ENCODE results near the gene MED29.

The MED29 gene

DNA sequence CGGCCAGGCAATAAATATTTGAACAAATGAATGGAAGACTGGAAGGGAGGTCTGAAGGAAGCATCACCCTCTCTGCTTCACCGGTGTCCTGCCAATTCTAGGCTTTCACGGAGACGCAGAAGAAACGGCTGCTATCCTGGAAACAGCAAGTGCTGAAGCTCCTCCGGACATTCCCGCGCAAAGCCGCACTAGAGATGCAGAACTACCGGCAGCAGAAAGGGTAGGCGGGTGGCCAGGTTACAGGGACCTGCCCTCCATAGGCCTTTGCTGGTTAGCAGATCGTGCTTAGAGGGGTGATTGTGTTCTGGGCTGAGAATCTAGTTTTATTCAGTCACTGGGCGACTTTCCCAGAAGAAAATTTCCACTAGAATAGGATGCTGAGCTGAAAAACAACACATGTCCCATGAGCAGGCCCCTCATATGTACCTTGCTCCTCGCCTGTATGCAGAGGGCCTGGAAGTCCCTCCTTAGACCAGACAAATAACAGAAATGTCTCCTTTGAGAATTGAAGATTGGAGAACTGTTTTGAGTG, 11.2 kb upstream of the MED29 start:
- H3K9me3 ChIP-seq: no peaks in the 10 kb centered on the region
- no peak overlapping the region for H3K27ac ChIP-seq
- peaks cover 99% of the 10 kb centered on the region for H3K36me3 ChIP-seq
- H3K27me3 ChIP-seq: no peaks in the 10 kb centered on the region
- no peak overlapping the region for H3K4me3 ChIP-seq (ENCODE audit: low read depth in 1 of 2, low read length in 1 of 2)
- H3K4me1 ChIP-seq (ENCODE audit: control insufficient read depth in 1 of 2, insufficient read depth in 1 of 2, low read depth in 1 of 2, low read length in 1 of 2): no peaks in the 10 kb centered on the region
- TF ChIP-seq, protein P1, sequence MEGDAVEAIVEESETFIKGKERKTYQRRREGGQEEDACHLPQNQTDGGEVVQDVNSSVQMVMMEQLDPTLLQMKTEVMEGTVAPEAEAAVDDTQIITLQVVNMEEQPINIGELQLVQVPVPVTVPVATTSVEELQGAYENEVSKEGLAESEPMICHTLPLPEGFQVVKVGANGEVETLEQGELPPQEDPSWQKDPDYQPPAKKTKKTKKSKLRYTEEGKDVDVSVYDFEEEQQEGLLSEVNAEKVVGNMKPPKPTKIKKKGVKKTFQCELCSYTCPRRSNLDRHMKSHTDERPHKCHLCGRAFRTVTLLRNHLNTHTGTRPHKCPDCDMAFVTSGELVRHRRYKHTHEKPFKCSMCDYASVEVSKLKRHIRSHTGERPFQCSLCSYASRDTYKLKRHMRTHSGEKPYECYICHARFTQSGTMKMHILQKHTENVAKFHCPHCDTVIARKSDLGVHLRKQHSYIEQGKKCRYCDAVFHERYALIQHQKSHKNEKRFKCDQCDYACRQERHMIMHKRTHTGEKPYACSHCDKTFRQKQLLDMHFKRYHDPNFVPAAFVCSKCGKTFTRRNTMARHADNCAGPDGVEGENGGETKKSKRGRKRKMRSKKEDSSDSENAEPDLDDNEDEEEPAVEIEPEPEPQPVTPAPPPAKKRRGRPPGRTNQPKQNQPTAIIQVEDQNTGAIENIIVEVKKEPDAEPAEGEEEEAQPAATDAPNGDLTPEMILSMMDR (IDR thresholded peaks at IDR 0.05): no peak

DNA sequence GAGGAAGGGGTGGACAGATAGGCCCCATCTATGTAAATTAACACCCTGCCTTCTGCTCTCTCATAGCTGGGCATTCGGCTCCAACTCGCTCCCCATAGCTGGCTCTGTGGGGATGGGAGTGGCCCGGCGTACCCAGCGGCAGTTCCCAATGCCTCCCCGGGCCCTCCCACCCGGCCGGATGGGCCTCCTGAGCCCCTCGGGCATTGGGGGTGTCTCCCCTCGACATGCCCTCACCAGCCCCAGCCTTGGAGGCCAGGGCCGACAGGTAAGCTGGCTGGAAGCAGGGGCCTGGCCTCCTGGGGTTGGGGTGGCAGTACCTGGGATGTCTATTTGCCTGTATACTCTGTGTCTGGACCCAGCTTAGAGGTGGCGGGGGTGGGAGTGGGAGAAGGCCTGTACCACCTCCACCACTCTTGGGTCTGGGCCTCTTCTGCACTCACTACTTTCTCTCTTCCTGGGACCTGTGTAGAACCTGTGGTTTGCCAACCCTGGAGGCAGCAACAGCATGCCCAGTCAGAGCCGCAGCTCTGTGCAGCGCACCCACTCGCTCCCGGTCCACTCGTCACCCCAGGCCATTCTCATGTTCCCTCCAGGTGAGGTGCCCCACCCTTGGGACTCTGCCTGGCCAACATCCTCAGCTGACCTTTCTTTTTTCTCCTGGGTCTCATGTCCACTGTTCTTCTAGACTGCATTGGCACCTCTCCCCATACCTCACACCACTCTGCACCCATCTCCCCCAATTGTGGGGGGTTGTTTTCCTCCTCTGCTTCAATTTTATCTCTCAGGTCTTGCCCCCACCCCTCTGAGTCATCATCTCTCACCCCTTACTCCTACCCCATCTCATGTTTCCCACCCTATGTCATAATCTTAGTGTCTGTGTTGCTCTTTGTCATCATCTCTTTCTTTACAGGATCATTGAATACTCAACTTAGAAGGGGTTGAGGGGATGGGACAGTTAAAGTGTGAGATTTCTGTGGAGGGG, 10.4 kb upstream of the MED29 start:
- Histone ChIP-seq H3K36me3 (peaks cover 99% of the 10 kb centered on the region), H3K4me1 (ENCODE audit: control insufficient read depth in 1 of 2, insufficient read depth in 1 of 2, low read depth in 1 of 2, low read length in 1 of 2) (no peaks in the 10 kb centered on the region), H3K27me3 (no peaks in the 10 kb centered on the region), H3K27ac (no peak overlapping the region), H3K9me3 (no peaks in the 10 kb centered on the region), H3K4me3 (ENCODE audit: low read depth in 1 of 2, low read length in 1 of 2) (no peak overlapping the region)
- TF ChIP-seq, protein P1 (IDR thresholded peaks at IDR 0.05): no peak

GRCh38 chr19:39381910-39382611, 9.1 kb upstream of the MED29 start:
- no peak overlapping the region for H3K27ac ChIP-seq

DNA sequence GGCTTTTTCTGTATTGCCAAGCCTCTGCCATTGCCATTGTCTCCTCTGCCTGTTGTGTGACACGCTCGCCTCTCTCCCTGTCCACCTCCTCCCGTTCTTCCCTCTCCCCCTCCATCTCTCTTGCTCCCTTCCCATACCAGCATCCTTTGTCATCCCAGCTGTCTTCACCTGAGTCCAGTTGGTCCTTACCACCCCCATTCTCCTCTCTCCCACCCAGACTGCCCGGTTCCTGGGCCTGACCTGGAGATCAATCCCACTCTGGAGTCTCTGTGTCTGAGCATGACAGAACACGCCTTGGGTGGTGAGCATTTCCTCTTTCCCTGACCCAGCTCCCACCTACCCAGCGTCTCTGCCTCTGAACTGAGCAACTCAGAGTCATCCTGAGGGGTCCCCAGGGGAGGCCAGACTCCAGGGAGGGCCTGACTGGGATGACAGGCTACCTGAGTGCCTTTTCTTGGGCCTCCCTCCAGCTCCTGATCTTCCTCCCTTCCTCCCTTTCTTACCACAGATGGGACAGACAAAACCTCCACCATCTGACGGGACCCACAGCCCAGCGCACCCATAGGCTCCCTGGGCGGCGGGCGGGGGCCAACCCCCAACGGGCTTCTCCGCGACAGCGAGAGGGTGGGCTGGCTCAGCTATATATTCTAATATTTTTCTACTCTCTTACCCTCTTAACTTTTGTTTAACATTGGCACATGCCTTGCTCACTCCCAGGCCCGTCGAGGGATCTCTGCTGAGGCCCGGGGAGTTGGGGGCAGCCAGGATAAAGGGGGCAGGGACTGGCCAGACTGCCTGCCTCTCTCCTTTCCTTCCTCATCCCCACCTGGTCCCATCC, 8.0 kb upstream of the MED29 start:
- H3K4me1 ChIP-seq (ENCODE audit: control insufficient read depth in 1 of 2, insufficient read depth in 1 of 2, low read depth in 1 of 2, low read length in 1 of 2): no peaks in the 10 kb centered on the region
- H3K9me3 ChIP-seq: no peaks in the 10 kb centered on the region
- no peaks in the 10 kb centered on the region for H3K27me3 ChIP-seq
- no peak overlapping the region for H3K4me3 ChIP-seq (ENCODE audit: low read depth in 1 of 2, low read length in 1 of 2)
- H3K27ac ChIP-seq: no peak overlapping the region
- H3K36me3 ChIP-seq: peaks cover 99% of the 10 kb centered on the region
- TF ChIP-seq, protein P1 (IDR thresholded peaks at IDR 0.05): no peak

More at GRCh38 chr19:39381910-39382611, 9.1 kb upstream of the MED29 start:
- H3K27me3 ChIP-seq: no peaks in the 10 kb centered on the region
- no peaks in the 10 kb centered on the region for H3K9me3 ChIP-seq
- no peak overlapping the region for H3K4me3 ChIP-seq (ENCODE audit: low read depth in 1 of 2, low read length in 1 of 2)
- H3K4me1 ChIP-seq (ENCODE audit: control insufficient read depth in 1 of 2, insufficient read depth in 1 of 2, low read depth in 1 of 2, low read length in 1 of 2): no peaks in the 10 kb centered on the region
- TF ChIP-seq, protein P1 (IDR thresholded peaks at IDR 0.05): no peak
- H3K36me3 ChIP-seq: peaks cover 99% of the 10 kb centered on the region

Data from neutrophil (primary cell).